Thyroid gland (tissue), 4 donors: ENCODE results near the gene MT1F. TPM values are rescaled to one million over a fixed set of nuclear protein-coding genes. Genes with fewer than 3 reads are reported as not detected.

ENCODE experiments used
- DNase-seq, 2 donors: peaks; one replicate each; pipeline ENCODE4 v3.0.0-alpha.2; 2019
- H3K27ac ChIP-seq, 3 donors: fragments of 200-600 bp; sonication (generic); 1 replicate in 2 of 3; 2 replicates in 1 of 3; pipeline ENCODE4 v1.5.1; 2016 to 2019; ENCODE audit warnings: mild to moderate bottlenecking in 1 of 3, moderate library complexity in 1 of 3
- H3K27me3 ChIP-seq: fragments of 200-600 bp; sonication (generic); one replicate; pipeline ENCODE4 v1.5.1; 2019
- H3K36me3 ChIP-seq, 2 donors: fragments of 200-600 bp; sonication (generic); one replicate each; pipeline ENCODE4 v1.5.1; 2016 to 2019
- H3K4me1 ChIP-seq, 2 donors: fragments of 200-600 bp; sonication (generic); one replicate each; pipeline ENCODE4 v1.5.1; 2017 to 2019
- H3K4me3 ChIP-seq, 3 donors: fragments of 200-600 bp; sonication (generic); replicated peaks in 1 of 3; 1 replicate in 2 of 3; 2 replicates in 1 of 3; pipeline ENCODE4 v1.5.1; 2016; ENCODE audit warnings: mild to moderate bottlenecking in 1 of 3
- H3K9me3 ChIP-seq: fragments of 200-600 bp; sonication (generic); one replicate; pipeline ENCODE4 v1.5.1; 2017
- POLR2A ChIP-seq, 2 donors: fragments of 450-650 bp; IDR thresholded peaks; one replicate each; pipeline ENCODE4 v1.6.1; 2017; ENCODE audit warnings: antibody characterized with exemption in 2 of 2, mild to moderate bottlenecking in 2 of 2, moderate library complexity in 1 of 2
- WGBS, 2 donors: methylation state at CpG; one replicate each; pipeline ENCODE4 v1.1.5; 2017; 5-methylcytosine and 5-hydroxymethylcytosine counted together
- intact Hi-C: fragments of 100-400 bp; cut with DNase I; formaldehyde crosslinking; loops from one replicate; pipeline ENCODE4 v1.15.1; 2023
- total RNA-seq, 4 donors: library from RNA; depleted of rRNA; stranded (reverse); fragments of >200 nt; gene quantifications; one replicate each; pipeline ENCODE4 v1.2.3, GENCODE V29; 2016
- TF ChIP-seq, protein P1 (sequence below), 6 experiments: fragments of 200-600 bp in 3 of 6; fragments of 450-650 bp in 3 of 6; sonication (generic) in 3 of 6; IDR thresholded peaks; one replicate each; pipeline ENCODE4 v1.5.1; 2016 to 2019; ENCODE audit warnings: antibody characterized with exemption in 6 of 6, mild to moderate bottlenecking in 2 of 6, inconsistent platforms in 1 of 6, moderate library complexity in 1 of 6

MT1F gene
- total RNA-seq, 4 donors from 2014 or later = 25.8 to 220 (median 45.1) TPM

DNA sequence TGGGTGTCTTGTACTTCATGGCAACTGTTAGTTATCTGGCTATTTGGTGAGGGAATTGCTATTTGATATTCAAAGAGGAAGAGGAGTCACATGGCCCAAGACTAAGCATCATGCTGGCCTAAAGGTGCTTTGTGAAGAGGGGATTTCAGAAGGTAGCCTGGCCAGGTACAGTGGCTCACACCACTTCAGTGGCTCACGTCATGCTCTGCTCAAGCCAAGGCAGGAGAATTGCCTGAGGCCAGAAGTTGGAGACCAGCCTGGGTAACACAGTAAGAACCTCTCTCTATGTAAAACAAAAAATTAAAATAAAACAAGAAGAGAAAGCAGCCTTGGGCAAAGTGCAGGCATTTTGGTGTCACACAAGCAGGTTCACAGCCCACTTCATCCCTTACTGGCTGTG lies 12.4 kb upstream of the MT1F start:
- no peak for TF ChIP-seq POLR2A (IDR thresholded peaks at IDR 0.05)
- TF ChIP-seq, protein P1, sequence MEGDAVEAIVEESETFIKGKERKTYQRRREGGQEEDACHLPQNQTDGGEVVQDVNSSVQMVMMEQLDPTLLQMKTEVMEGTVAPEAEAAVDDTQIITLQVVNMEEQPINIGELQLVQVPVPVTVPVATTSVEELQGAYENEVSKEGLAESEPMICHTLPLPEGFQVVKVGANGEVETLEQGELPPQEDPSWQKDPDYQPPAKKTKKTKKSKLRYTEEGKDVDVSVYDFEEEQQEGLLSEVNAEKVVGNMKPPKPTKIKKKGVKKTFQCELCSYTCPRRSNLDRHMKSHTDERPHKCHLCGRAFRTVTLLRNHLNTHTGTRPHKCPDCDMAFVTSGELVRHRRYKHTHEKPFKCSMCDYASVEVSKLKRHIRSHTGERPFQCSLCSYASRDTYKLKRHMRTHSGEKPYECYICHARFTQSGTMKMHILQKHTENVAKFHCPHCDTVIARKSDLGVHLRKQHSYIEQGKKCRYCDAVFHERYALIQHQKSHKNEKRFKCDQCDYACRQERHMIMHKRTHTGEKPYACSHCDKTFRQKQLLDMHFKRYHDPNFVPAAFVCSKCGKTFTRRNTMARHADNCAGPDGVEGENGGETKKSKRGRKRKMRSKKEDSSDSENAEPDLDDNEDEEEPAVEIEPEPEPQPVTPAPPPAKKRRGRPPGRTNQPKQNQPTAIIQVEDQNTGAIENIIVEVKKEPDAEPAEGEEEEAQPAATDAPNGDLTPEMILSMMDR (IDR thresholded peaks at IDR 0.05) = no peak

DNA sequence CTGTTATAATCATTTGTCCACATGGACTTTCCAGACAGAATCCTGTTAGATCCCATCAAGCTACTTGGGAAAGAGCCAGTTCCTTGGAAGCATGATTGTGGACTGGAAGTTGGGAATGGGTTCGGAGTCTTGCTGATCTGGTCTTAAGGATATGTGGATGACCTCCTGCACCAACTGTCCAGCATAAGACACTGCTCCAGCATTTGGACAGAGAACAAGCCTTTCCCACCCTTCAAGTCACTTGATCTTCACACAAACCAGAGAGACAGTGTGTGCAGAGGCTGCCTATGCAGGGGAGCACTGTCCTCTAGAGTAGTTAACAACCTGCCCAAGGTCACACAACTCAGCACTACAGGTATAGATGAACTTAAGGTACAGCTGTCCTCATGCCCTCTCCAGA lies 11.9 kb upstream of the MT1F start:
- TF ChIP-seq, protein P1 (IDR thresholded peaks at IDR 0.05) = no peak
- TF ChIP-seq POLR2A (IDR thresholded peaks at IDR 0.05) = no peak
- Histone ChIP-seq H3K9me3 (no peaks in the 10 kb centered on the region), H3K27me3 (no peaks in the 10 kb centered on the region), H3K27ac (no peak overlapping the region), H3K4me3 (no peak overlapping the region), H3K4me1 (peaks cover 7 to 17% of the 10 kb centered on the region in 2 donors), H3K36me3 (no peaks in the 10 kb centered on the region)
- DNase-seq = no peak
- intact Hi-C loops = no loop called here
- WGBS, 2 donors = 0% methylated on average over 1 of the region's 1 CpG

More for the DNA sequence above, 12.4 kb upstream of the MT1F start:
- DNase-seq = no peak
- no peak overlapping the region for H3K4me3 ChIP-seq
- peaks cover 7 to 17% of the 10 kb centered on the region in 2 donors for H3K4me1 ChIP-seq
- H3K27ac ChIP-seq = no peak overlapping the region
- WGBS, 2 donors = 95 to 96% methylated on average over 1 of the region's 1 CpG
- H3K27me3 ChIP-seq = no peaks in the 10 kb centered on the region
- no peaks in the 10 kb centered on the region for H3K9me3 ChIP-seq
- intact Hi-C loops = no loop called here
- no peaks in the 10 kb centered on the region for H3K36me3 ChIP-seq

DNA sequence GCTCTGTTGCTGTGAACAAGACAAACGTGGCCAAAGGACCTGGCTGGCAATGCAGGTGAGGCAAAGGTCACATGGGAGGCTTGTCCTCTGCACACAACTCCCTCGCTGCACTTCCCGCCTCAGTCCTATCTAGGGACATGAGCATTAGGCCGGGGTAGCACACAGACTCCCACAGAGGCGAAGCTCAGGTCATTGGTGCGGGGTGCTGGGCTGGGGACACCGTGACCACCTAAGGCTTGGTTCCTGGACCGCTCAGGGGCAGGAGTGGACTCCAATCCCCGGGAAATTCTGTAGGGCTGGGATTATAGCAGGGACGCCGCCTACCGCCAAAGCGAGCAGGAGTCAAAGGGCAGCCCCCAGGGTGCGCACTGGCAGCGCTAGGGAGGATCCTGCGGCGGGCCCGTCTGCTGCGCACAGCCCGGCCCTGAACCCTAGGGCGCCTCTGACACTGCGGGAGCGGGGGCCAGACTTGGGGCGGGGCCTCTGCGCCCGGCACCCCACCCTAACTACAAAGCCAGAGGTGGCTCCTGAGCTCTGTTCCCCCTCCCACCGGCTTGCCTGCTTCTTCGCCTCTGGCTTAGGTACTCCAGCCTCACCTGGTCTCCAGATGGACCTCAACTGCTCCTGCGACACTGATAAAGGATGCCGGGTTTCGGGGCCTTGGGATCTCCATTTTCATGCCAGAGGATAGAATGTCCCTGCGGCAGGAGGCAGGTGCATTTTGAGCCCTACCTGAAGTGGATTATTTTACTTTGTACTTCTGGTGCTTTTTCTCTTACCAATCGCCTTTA lies 9.9 kb upstream of the MT1F start:
- 48 to 63% methylated on average over 10 to 21 of the region's 33 CpGs for WGBS, 2 donors
- no peak overlapping the region for H3K4me3 ChIP-seq
- H3K27me3 ChIP-seq = no peaks in the 10 kb centered on the region
- H3K27ac ChIP-seq = no peak overlapping the region
- no peak for DNase-seq
- no peaks in the 10 kb centered on the region for H3K36me3 ChIP-seq
- intact Hi-C loops = no loop called here
- H3K4me1 ChIP-seq = peaks cover 7 to 15% of the 10 kb centered on the region in 2 donors
- H3K9me3 ChIP-seq = no peaks in the 10 kb centered on the region
- TF ChIP-seq, protein P1 (IDR thresholded peaks at IDR 0.05) = no peak
- no peak for TF ChIP-seq POLR2A (IDR thresholded peaks at IDR 0.05)

DNA sequence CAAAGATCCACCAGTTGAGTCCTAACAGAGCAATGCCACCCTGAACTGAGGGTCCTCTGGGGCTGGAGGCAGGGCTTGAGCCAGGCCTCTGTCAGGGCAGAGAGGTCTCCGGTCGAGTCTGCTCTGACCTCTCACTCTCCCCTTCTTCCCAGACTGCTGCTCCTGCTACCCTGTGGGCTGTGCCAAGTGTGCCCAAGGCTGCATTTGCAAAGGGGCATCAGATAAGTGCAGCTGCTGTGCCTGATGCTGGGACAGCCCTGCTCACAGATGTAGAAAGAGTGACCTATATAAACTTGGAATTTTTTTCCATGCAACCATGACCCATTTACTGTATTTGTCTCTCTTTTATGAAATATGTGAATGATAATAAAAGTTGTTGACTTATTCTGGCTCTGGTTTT lies 8.5 kb upstream of the MT1F start:
- no peak for TF ChIP-seq POLR2A (IDR thresholded peaks at IDR 0.05)
- TF ChIP-seq, protein P1 (IDR thresholded peaks at IDR 0.05) = no peak
- no peak for DNase-seq
- no peaks in the 10 kb centered on the region for H3K27me3 ChIP-seq
- H3K4me1 ChIP-seq = peaks cover 0 to 1% of the 10 kb centered on the region in 2 donors
- intact Hi-C loops = no loop called here
- no peaks in the 10 kb centered on the region for H3K36me3 ChIP-seq
- 86 to 100% methylated on average over 2 of the region's 2 CpGs for WGBS, 2 donors
- no peak overlapping the region for H3K4me3 ChIP-seq
- no peaks in the 10 kb centered on the region for H3K9me3 ChIP-seq
- no peak overlapping the region for H3K27ac ChIP-seq

DNA sequence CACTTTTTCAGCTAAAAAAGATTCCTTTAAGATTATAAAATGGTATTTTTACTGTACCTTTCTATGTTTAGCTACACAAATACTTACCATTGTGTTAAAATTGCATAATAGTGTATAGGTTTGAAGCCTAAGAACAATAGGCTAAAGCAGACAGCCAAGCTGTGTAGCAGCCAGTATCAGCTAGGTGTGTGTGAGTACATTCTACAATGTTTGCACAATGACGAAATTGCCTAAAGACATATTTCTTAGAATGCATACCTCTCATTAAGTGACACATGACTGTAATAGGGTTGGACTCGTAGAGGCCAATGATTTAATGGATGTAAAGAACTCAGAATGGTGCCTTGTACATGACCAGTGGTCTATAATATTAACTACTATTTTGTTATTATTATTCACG lies 7.9 kb upstream of the MT1F start:
- Histone ChIP-seq H3K4me3 (no peak overlapping the region), H3K9me3 (no peaks in the 10 kb centered on the region), H3K4me1 (no peaks in the 10 kb centered on the region), H3K36me3 (no peaks in the 10 kb centered on the region), H3K27me3 (no peaks in the 10 kb centered on the region), H3K27ac (no peak overlapping the region)
- TF ChIP-seq, protein P1 (IDR thresholded peaks at IDR 0.05) = no peak
- TF ChIP-seq POLR2A (IDR thresholded peaks at IDR 0.05) = no peak
- DNase-seq = no peak
- intact Hi-C loops = no loop called here
- WGBS, 2 donors = 91 to 92% methylated on average over 3 of the region's 3 CpGs
